Testis (tissue), 2 donors: Measurements from ENCODE around the gene ARFIP1.

ENCODE experiments used
- POLR2A ChIP-seq: fragments of 450-650 bp; IDR thresholded peaks from one replicate; pipeline ENCODE4 v1.6.1; 2017; ENCODE audit warnings: antibody characterized with exemption, mild to moderate bottlenecking, moderate library complexity
- TF ChIP-seq, protein P1 (sequence below), 3 experiments: fragments of 450-650 bp in 2 of 3; fragments of 200-600 bp in 1 of 3; sonication (generic) in 1 of 3; IDR thresholded peaks; one replicate each; pipeline ENCODE4 v1.5.1; 2016 to 2019; ENCODE audit warnings: antibody characterized with exemption in 3 of 3, mild to moderate bottlenecking in 2 of 3, moderate library complexity in 1 of 3

DNA sequence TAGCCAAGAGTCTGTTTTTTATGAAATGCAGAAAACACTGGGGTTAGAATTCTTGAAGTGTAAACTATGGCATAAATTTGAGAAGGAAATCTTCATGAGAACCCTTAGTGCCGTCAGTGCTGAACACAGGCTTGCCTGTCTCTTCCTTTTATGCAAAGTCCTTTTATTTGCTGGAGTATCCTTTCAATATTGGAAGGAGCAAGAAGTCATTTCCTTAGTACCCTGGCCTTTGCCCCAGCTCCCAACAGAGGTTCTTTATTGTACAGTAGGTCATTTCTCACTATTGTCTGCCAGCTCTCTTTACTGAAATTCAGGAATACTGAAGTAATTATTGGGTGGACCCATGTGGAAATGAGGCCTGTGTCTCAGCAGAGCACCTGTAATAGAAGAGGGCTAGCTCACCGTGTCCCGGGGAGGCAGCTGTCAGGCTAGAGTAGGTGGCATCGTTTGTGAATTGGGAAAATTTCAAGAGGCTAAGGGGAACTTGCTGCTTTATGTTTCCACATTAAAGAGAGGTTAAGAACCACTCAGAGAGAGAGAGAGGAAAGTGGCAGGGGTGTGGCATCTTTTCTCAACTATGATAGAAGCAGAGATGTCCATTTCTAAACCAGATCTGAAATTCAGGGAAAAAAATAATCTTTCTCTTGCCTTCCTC lies 165.0 kb downstream of the ARFIP1 start:
- TF ChIP-seq, protein P1, sequence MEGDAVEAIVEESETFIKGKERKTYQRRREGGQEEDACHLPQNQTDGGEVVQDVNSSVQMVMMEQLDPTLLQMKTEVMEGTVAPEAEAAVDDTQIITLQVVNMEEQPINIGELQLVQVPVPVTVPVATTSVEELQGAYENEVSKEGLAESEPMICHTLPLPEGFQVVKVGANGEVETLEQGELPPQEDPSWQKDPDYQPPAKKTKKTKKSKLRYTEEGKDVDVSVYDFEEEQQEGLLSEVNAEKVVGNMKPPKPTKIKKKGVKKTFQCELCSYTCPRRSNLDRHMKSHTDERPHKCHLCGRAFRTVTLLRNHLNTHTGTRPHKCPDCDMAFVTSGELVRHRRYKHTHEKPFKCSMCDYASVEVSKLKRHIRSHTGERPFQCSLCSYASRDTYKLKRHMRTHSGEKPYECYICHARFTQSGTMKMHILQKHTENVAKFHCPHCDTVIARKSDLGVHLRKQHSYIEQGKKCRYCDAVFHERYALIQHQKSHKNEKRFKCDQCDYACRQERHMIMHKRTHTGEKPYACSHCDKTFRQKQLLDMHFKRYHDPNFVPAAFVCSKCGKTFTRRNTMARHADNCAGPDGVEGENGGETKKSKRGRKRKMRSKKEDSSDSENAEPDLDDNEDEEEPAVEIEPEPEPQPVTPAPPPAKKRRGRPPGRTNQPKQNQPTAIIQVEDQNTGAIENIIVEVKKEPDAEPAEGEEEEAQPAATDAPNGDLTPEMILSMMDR (IDR thresholded peaks at IDR 0.05), result no peak
- no peak for TF ChIP-seq POLR2A
